ENCODE results near the gene DDX17.

GRCh38 chr22:38456841-38457699 lies 49.0 kb downstream of the DDX17 start:
- TF ChIP-seq, protein P1, sequence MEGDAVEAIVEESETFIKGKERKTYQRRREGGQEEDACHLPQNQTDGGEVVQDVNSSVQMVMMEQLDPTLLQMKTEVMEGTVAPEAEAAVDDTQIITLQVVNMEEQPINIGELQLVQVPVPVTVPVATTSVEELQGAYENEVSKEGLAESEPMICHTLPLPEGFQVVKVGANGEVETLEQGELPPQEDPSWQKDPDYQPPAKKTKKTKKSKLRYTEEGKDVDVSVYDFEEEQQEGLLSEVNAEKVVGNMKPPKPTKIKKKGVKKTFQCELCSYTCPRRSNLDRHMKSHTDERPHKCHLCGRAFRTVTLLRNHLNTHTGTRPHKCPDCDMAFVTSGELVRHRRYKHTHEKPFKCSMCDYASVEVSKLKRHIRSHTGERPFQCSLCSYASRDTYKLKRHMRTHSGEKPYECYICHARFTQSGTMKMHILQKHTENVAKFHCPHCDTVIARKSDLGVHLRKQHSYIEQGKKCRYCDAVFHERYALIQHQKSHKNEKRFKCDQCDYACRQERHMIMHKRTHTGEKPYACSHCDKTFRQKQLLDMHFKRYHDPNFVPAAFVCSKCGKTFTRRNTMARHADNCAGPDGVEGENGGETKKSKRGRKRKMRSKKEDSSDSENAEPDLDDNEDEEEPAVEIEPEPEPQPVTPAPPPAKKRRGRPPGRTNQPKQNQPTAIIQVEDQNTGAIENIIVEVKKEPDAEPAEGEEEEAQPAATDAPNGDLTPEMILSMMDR (conservative IDR thresholded peaks at IDR 0.05; ENCODE audit: low read length), result no peak
- TF ChIP-seq EZH2phosphoT487 (IDR thresholded peaks at IDR 0.05; ENCODE audit: borderline replicate concordance, low read depth, low read length), result no peak
